SHP77 treated with DMSO at 0.1 percent for 48 hours (cell line): ENCODE measurements around the gene GORASP2.

ENCODE experiments used
- DNase-seq: peaks from one replicate; lab custom pipeline; 2025; lab: John Stamatoyannopoulos, UW

GORASP2 gene

GRCh38 chr2:170999654-171000053 is 70.6 kb downstream of the GORASP2 start:
- DNase-seq, result no peak

GRCh38 chr2:171004363-171004762 is 75.3 kb downstream of the GORASP2 start:
- DNase-seq, result no peak

GRCh38 chr2:171004833-171005232 is 75.8 kb downstream of the GORASP2 start:
- DNase-seq, result no peak

GRCh38 chr2:171008550-171009205 is 79.6 kb downstream of the GORASP2 start:
- DNase-seq, result no peak

- DNase-seq, result no peak
Observed at GRCh38 chr2:171009386-171009785, 80.3 kb downstream of the GORASP2 start.

GRCh38 chr2:171013851-171014250 is 84.8 kb downstream of the GORASP2 start:
- no peak for DNase-seq

- DNase-seq, result no peak
Observed at GRCh38 chr2:171016125-171016524, 87.1 kb downstream of the GORASP2 start.
